HT1080 (cell line): ENCODE measurements around the gene KRTAP9-8. TPM values are rescaled to one million over a fixed set of nuclear protein-coding genes. Genes with fewer than 3 reads are reported as not detected.
A peak's percentile ranks its signal among the peaks of the same experiment; 100 is the strongest.
"Not testable (repeated sequence)": the region's sequence is repeated elsewhere in the genome, so short reads cannot be mapped to it uniquely, and the experiment has no call there.

Source experiments
- DNase-seq: peaks from one replicate; pipeline ENCODE4 v3.0.0-alpha.2; 2015; ENCODE audit warnings: low read depth
- small RNA-seq: library from RNA; depleted of rRNA; stranded (forward); fragments of <200 nt; gene quantifications from one replicate; pipeline ENCODE3, GENCODE V24; 2014
- total RNA-seq: library from RNA; depleted of rRNA; stranded (reverse); fragments of >200 nt; shearing (Covaris generic); gene quantifications from 2 replicates; pipeline ENCODE4 v1.2.3, GENCODE V29; 2014; rRNA removed

The KRTAP9-8 gene
- total RNA-seq, 1 experiment from 2014 or later = not detected

- not testable (repeated sequence) for DNase-seq
Observed at GRCh38 chr17:41255381-41256290, 17.8 kb downstream of the KRTAP9-8 start, which contains the start of gene KRTAP9-9. Gene KRTAP9-9 (plus strand): TSS chr17:41255384.

- no peak for DNase-seq
Observed at GRCh38 chr17:41256291-41256685, 18.5 kb downstream of the KRTAP9-8 start.

- DNase-seq = no peak
Observed at GRCh38 chr17:41258406-41258805, 20.6 kb downstream of the KRTAP9-8 start.

GRCh38 chr17:41263212-41263611 is 25.4 kb downstream of the KRTAP9-8 start:
- DNase-seq = no peak

GRCh38 chr17:41264599-41264998 is 26.8 kb downstream of the KRTAP9-8 start:
- DNase-seq = no peak

GRCh38 chr17:41265078-41265477 is 27.3 kb downstream of the KRTAP9-8 start, which contains the start of gene KRTAP9-6:
Gene KRTAP9-6 (plus strand): TSS chr17:41265378. CDS start chr17:41265378, 0 bp downstream.
- DNase-seq = no peak

GRCh38 chr17:41267711-41268110 is 29.9 kb downstream of the KRTAP9-8 start:
- no peak for DNase-seq

GRCh38 chr17:41271323-41271722 is 33.5 kb downstream of the KRTAP9-8 start:
- DNase-seq = not testable (repeated sequence)

GRCh38 chr17:41271858-41272257 is 34.1 kb downstream of the KRTAP9-8 start:
- DNase-seq = no peak

- not testable (repeated sequence) for DNase-seq
Observed at GRCh38 chr17:41275648-41276190, 37.9 kb downstream of the KRTAP9-8 start, which contains the start of gene KRTAP9-7. Gene KRTAP9-7 (plus strand): TSS chr17:41275698. CDS start chr17:41275698, 0 bp downstream.

- DNase-seq = peak; percentile 0
Observed at GRCh38 chr17:41278176-41278955, 40.6 kb downstream of the KRTAP9-8 start.

- peak; percentile 0 for DNase-seq
Observed at GRCh38 chr17:41284043-41284442, 46.2 kb downstream of the KRTAP9-8 start.

GRCh38 chr17:41284546-41284945 is 46.7 kb downstream of the KRTAP9-8 start:
- peak; percentile 3 for DNase-seq

GRCh38 chr17:41287050-41287449 is 49.3 kb downstream of the KRTAP9-8 start:
- DNase-seq = no peak

Small RNAs within 50 kb of the gene (small RNA-seq; reads per million reads assigned to genes)
- gene KRTAP9-10P = not detected

Other genes starting within 250 kb of the KRTAP9-8 start
- not detected in 2 replicates for gene KRTAP3-3, start 243.8 kb upstream of the KRTAP9-8 start, total RNA-seq
- not detected in 2 replicates for gene KRTAP3-2, start 238.1 kb upstream of the KRTAP9-8 start, total RNA-seq
- gene KRTAP3-1, start 228.9 kb upstream of the KRTAP9-8 start, total RNA-seq = not detected in 2 replicates
- not detected in 2 replicates for gene KRTAP1-5, start 210.8 kb upstream of the KRTAP9-8 start, total RNA-seq
- not detected in 2 replicates for gene KRTAP1-4, start 207.8 kb upstream of the KRTAP9-8 start, total RNA-seq
- not detected in 2 replicates for gene KRTAP1-3, start 203.1 kb upstream of the KRTAP9-8 start, total RNA-seq
- gene KRTAP1-1, start 196.5 kb upstream of the KRTAP9-8 start, total RNA-seq = not detected in 2 replicates
- 2.0 TPM in 1 of 2 replicates, not detected in the other for gene KRTAP2-1, start 190.7 kb upstream of the KRTAP9-8 start, total RNA-seq
- gene KRTAP2-2, start 182.8 kb upstream of the KRTAP9-8 start, total RNA-seq = not detected in 2 replicates
- 1.2 and 6.2 TPM in 2 replicates for gene KRTAP2-3, start 177.9 kb upstream of the KRTAP9-8 start, total RNA-seq
- not detected in 2 replicates for gene KRTAP2-4, start 172.1 kb upstream of the KRTAP9-8 start, total RNA-seq
- not detected in 2 replicates for gene KRTAP4-7, start 153.8 kb upstream of the KRTAP9-8 start, total RNA-seq
- gene KRTAP4-8, start 139.9 kb upstream of the KRTAP9-8 start, total RNA-seq = not detected in 2 replicates
- not detected in 2 replicates for gene KRTAP4-16, start 135.8 kb upstream of the KRTAP9-8 start, total RNA-seq
- gene KRTAP4-9, start 132.6 kb upstream of the KRTAP9-8 start, total RNA-seq = 0.29 and 0.57 TPM in 2 replicates
- not detected in 2 replicates for gene KRTAP4-11, start 119.6 kb upstream of the KRTAP9-8 start, total RNA-seq
- not detected in 2 replicates for gene KRTAP4-12, start 113.8 kb upstream of the KRTAP9-8 start, total RNA-seq
- not detected in 2 replicates for gene KRTAP4-6, start 97.5 kb upstream of the KRTAP9-8 start, total RNA-seq
- gene KRTAP4-5, start 88.2 kb upstream of the KRTAP9-8 start, total RNA-seq = not detected in 2 replicates
- gene KRTAP4-4, start 77.3 kb upstream of the KRTAP9-8 start, total RNA-seq = not detected in 2 replicates
- not detected in 2 replicates for gene KRTAP4-3, start 69.8 kb upstream of the KRTAP9-8 start, total RNA-seq
- gene KRTAP4-2, start 59.8 kb upstream of the KRTAP9-8 start, total RNA-seq = not detected in 2 replicates
- not detected in 2 replicates for gene KRTAP4-1, start 53.1 kb upstream of the KRTAP9-8 start, total RNA-seq
- not detected in 2 replicates for gene KRTAP9-1, start 48.1 kb upstream of the KRTAP9-8 start, total RNA-seq
- gene KRTAP9-2, start 11.4 kb upstream of the KRTAP9-8 start, total RNA-seq = not detected in 2 replicates
- not detected in 2 replicates for gene KRTAP9-3, start 5.5 kb upstream of the KRTAP9-8 start, total RNA-seq
- not detected in 2 replicates for gene KRTAP9-4, start 11.7 kb downstream of the KRTAP9-8 start, total RNA-seq
- not detected in 2 replicates for gene KRTAP9-9, start 17.4 kb downstream of the KRTAP9-8 start, total RNA-seq
- not detected in 2 replicates for gene KRTAP9-6, start 27.4 kb downstream of the KRTAP9-8 start, total RNA-seq
- not detected in 2 replicates for gene KRTAP9-7, start 37.7 kb downstream of the KRTAP9-8 start, total RNA-seq
- gene KRTAP29-1, start 64.9 kb downstream of the KRTAP9-8 start, total RNA-seq = not detected in 2 replicates
- gene KRTAP16-1, start 71.3 kb downstream of the KRTAP9-8 start, total RNA-seq = not detected in 2 replicates
- not detected in 2 replicates for gene KRTAP17-1, start 77.7 kb downstream of the KRTAP9-8 start, total RNA-seq
- gene KRT33A, start 112.8 kb downstream of the KRTAP9-8 start, total RNA-seq = not detected in 2 replicates
- not detected in 2 replicates for gene KRT33B, start 131.8 kb downstream of the KRTAP9-8 start, total RNA-seq
- 0.80 and 1.2 TPM in 2 replicates for gene KRT34, start 144.3 kb downstream of the KRTAP9-8 start, total RNA-seq
- not detected in 2 replicates for gene KRT31, start 159.6 kb downstream of the KRTAP9-8 start, total RNA-seq
- gene KRT37, start 186.6 kb downstream of the KRTAP9-8 start, total RNA-seq = not detected in 2 replicates
- gene KRT38, start 203.0 kb downstream of the KRTAP9-8 start, total RNA-seq = not detected in 2 replicates
- not detected in 2 replicates for gene KRT32, start 229.4 kb downstream of the KRTAP9-8 start, total RNA-seq
- not detected in 2 replicates for gene KRT35, start 243.2 kb downstream of the KRTAP9-8 start, total RNA-seq